Psoas muscle (tissue), 8 donors: ENCODE results near the gene PTPRD. TPM values are rescaled to one million over a fixed set of nuclear protein-coding genes. Genes with fewer than 3 reads are reported as not detected.

ENCODE experiments used
- ATAC-seq, 4 donors: fragments of 200-7000 bp; cut with Tn5 transposase; one replicate each; pipeline ENCODE4 v1.9.1; 2020; ENCODE audit warnings: moderate library complexity in 3 of 4, mild to moderate bottlenecking in 2 of 4
- DNase-seq, 2 donors: peaks; one replicate each; pipeline ENCODE4 v3.0.0-alpha.2; 2020
- H3K27ac ChIP-seq: fragments of 200-600 bp; one replicate; pipeline ENCODE4 v1.8.0; 2022
- H3K27me3 ChIP-seq, 3 donors: fragments of 200-600 bp in 1 of 3; one replicate each; pipeline versions ENCODE4 v1.6.1 to v1.8.0; 2013 to 2022; ENCODE audit warnings: low read length in 2 of 3, mild to moderate bottlenecking in 2 of 3, moderate library complexity in 1 of 3; ENCODE audit not compliant: insufficient read depth in 3 of 3
- H3K36me3 ChIP-seq, 2 donors: fragments of 200-600 bp in 1 of 2; one replicate each; pipeline versions ENCODE4 v1.6.1 to v1.8.0; 2013 to 2022; ENCODE audit warnings: low read depth in 1 of 2, mild to moderate bottlenecking in 1 of 2, moderate library complexity in 1 of 2; ENCODE audit not compliant: insufficient read depth in 1 of 2
- H3K4me1 ChIP-seq: fragments of 200-600 bp; one replicate; pipeline ENCODE4 v1.8.0; 2022
- H3K4me3 ChIP-seq: fragments of 200-600 bp; one replicate; pipeline ENCODE4 v1.8.0; 2022; ENCODE audit warnings: mild to moderate bottlenecking
- H3K9me3 ChIP-seq: fragments of 200-600 bp; one replicate; pipeline ENCODE4 v1.8.0; 2022
- CTCF ChIP-seq: fragments of 200-600 bp; IDR thresholded peaks from one replicate; pipeline ENCODE4 v1.8.0; 2022; ENCODE audit warnings: antibody characterized with exemption
- WGBS, 3 donors: extraction: QIAGEN DNeasy Blood & Tissue Kit; methylation state at CpG; one replicate each; pipeline versions ENCODE4 v1.1.6 to v1.1.7; 2013; 5-methylcytosine and 5-hydroxymethylcytosine counted together
- intact Hi-C, 2 donors: fragments of 100-400 bp; cut with DNase I; formaldehyde crosslinking; loops; one replicate each; pipeline versions ENCODE4 v1.11.0 to v1.14.2; 2022
- polyA plus RNA-seq, 3 donors: library from polyadenylated mRNA; stranded (reverse); fragments of 200-250 nt; gene quantifications; one replicate each; pipeline ENCODE4 v1.2.3, GENCODE V29; 2013
- total RNA-seq, 4 donors: library from RNA; stranded (reverse); fragmentation: NEBNext Ultra II Directional in 2 of 4; extraction: Animal tissue kit (Norgen Biotek cat#: 25700) in 2 of 4; gene quantifications; one replicate each; pipeline versions ENCODE4 v1.2.1 to v1.2.4, GENCODE V29; 2021 to 2023
- donor health status: healthy with polysubstance abuse.
- donor health status: DM: no; HTN: no; CAD: no; lungs with moderate emphysema.
- donor health status: Bipolar disorder and iron deficiency.
- donor health status: healthy.
- donor health status: DM: yes; HTN: yes; CAD: no.
- donor health status: DM: no; HTN: no; CAD: no.
- donor health status: DM: no; HTN: no; CAD: no.
- donor health status: DM: yes; HTN: yes; CAD: no.

The PTPRD gene
- total and polyA plus RNA-seq, 7 donors: 0.44 to 3.1 (median 0.91) TPM

- Histone ChIP-seq H3K4me1 (no peaks in the 10 kb centered on the region), H3K36me3 (no peaks in the 10 kb centered on the region), H3K27ac (no peak overlapping the region), H3K4me3 (no peak overlapping the region), H3K9me3 (no peaks in the 10 kb centered on the region), H3K27me3 (no peaks in the 10 kb centered on the region)
- ATAC-seq (no peak), DNase-seq (no peak)
- 83 to 87% (median 84%) methylated on average over 2 of the region's 2 CpGs for WGBS, 3 donors
- intact Hi-C loops: no loop called here
- TF ChIP-seq CTCF: no peak
Observed at GRCh38 chr9:9774471-9774870, 838.3 kb downstream of the PTPRD start.

GRCh38 chr9:9771314-9771713 is 841.5 kb downstream of the PTPRD start:
- Histone ChIP-seq H3K9me3 (no peaks in the 10 kb centered on the region), H3K27me3 (no peaks in the 10 kb centered on the region), H3K4me1 (no peaks in the 10 kb centered on the region), H3K36me3 (no peaks in the 10 kb centered on the region), H3K4me3 (no peak overlapping the region), H3K27ac (no peak overlapping the region)
- no peak for TF ChIP-seq CTCF
- intact Hi-C loops: no loop called here
- ATAC-seq (no peak), DNase-seq (no peak)
- 82% methylated on average over 3 of the region's 3 CpGs for WGBS, 3 donors

- Histone ChIP-seq H3K27me3 (no peaks in the 10 kb centered on the region), H3K27ac (no peak overlapping the region), H3K4me1 (no peaks in the 10 kb centered on the region), H3K36me3 (no peaks in the 10 kb centered on the region), H3K9me3 (no peaks in the 10 kb centered on the region), H3K4me3 (no peak overlapping the region)
- ATAC-seq: no peak
- no peak for TF ChIP-seq CTCF
- DNase-seq: no peak
- 10 to 19% (median 16%) methylated on average over 2 of the region's 2 CpGs for WGBS, 3 donors
- intact Hi-C loops: no loop called here
Observed at GRCh38 chr9:9764821-9765220, 848.0 kb downstream of the PTPRD start.

- WGBS, 3 donors: 74 to 77% (median 74%) methylated on average over 4 of the region's 4 CpGs
- DNase-seq (no peak), ATAC-seq (no peak)
- H3K27ac ChIP-seq: no peak overlapping the region
- intact Hi-C loops: loop anchor here in 1 of 2 donors (10.0 kb wide), 1 partner anchor 59 kb away; no protein-coding TSS in a partner anchor
- no peaks in the 10 kb centered on the region for H3K27me3 ChIP-seq
- no peaks in the 10 kb centered on the region for H3K36me3 ChIP-seq
- H3K9me3 ChIP-seq: no peaks in the 10 kb centered on the region
- no peak overlapping the region for H3K4me3 ChIP-seq
- TF ChIP-seq CTCF: no peak
- H3K4me1 ChIP-seq: no peaks in the 10 kb centered on the region
Observed at GRCh38 chr9:9754186-9754585, 858.6 kb downstream of the PTPRD start.

- WGBS, 3 donors: 63 to 67% (median 64%) methylated on average over 3 of the region's 3 CpGs
- no peak for DNase-seq
- no peaks in the 10 kb centered on the region for H3K36me3 ChIP-seq
- TF ChIP-seq CTCF: no peak
- H3K9me3 ChIP-seq: no peaks in the 10 kb centered on the region
- H3K27ac ChIP-seq: no peak overlapping the region
- ATAC-seq: no peak
- no peaks in the 10 kb centered on the region for H3K27me3 ChIP-seq
- no peaks in the 10 kb centered on the region for H3K4me1 ChIP-seq
- no peak overlapping the region for H3K4me3 ChIP-seq
- intact Hi-C loops: loop anchor here in 1 of 2 donors (10.0 kb wide), 1 partner anchor 58 kb away; no protein-coding TSS in a partner anchor
Observed at GRCh38 chr9:9753266-9753665, 859.5 kb downstream of the PTPRD start.
